ENCODE results near the gene ERN1.

Gene ERN1

DNA sequence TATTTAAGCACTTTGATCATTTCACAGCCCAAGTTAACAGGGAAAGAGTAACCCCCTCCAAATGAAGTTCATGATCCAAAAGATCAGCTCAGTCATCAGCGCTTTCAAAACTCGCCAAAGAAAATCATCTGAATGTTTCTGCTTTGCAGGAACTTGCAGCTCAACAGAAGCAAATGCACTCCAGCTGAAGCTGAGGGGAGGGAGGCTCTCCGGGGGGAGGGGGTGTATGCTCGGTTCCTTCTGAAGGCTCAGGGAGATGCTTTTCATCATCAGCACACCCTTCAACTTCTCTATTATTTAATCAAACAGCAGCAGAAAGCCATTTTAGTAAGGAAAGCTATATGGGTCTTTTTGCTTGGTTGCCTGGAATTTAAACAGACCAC, 24.4 kb upstream of the ERN1 start:
- no peak overlapping the region for H3K4me2 ChIP-seq (ENCODE audit: low read depth, low read length, poor library complexity, severe bottlenecking)

DNA sequence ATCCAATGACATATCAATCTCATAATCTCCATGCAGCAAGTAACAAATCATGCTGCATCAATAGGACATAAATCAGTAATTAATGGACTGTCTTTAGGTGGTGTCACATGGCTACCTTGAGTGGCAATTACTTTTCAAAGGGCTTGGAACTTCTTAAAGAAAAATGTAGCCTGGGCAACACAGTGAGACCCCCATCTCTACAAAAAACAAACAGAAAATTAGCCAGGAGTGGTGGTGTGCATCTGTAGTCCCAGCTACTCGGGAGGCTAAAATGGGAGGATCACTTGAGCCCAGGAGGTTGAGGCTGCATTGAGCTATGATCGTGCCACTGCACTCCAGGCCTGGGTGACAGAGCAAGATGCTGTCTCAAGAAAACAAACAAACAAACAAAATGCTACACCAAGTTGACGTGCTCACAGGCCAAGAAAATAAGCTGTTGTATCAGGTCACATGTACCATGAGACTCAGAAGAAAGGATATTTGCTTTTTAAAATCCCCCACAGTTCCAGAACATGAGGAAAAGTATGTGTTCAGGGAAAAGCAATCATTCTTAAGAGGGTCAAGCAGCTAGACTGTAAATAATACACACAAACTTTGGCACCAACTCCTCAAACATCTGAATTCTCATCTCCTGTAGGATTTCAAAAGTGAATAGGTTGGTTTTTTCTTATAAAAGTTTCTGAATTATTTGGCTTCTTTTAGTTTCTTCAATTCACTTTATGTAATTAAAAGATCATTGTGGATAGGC, 23.8 kb upstream of the ERN1 start:
- Histone ChIP-seq H3K9ac (ENCODE audit: low read depth, low read length, poor library complexity, severe bottlenecking) (no peak overlapping the region), H3K36me3 (ENCODE audit: insufficient read depth, low read length) (peaks cover 22% of the 10 kb centered on the region; the same call in 1 of the 2 replicates), H2AFZ (ENCODE audit: low read length) (no peak overlapping the region), H3K9me2 (replicated peaks; ENCODE audit: low read depth, low read length) (no peaks in the 10 kb centered on the region), H3K27me3 (ENCODE audit: insufficient read depth, low read length, poor library complexity, severe bottlenecking) (no peaks in the 10 kb centered on the region), H3F3A (ENCODE audit: low read depth) (no peaks in the 10 kb centered on the region), H3K9me3 (ENCODE audit: insufficient read depth, low read depth, low read length) (no peaks in the 10 kb centered on the region), H3K4me3 (ENCODE audit: low read length, poor library complexity, severe bottlenecking) (no peak overlapping the region), H3K4me2 (ENCODE audit: low read depth, low read length, poor library complexity, severe bottlenecking) (no peak overlapping the region), H4K20me1 (ENCODE audit: insufficient read depth, low read length, poor library complexity, severe bottlenecking) (no peaks in the 10 kb centered on the region), H3K79me2 (ENCODE audit: insufficient read depth, low read length) (no peaks in the 10 kb centered on the region), H3K4me1 (ENCODE audit: insufficient read depth, low read length, poor library complexity, severe bottlenecking) (no peaks in the 10 kb centered on the region)
- TF ChIP-seq EZH2phosphoT487 (IDR thresholded peaks at IDR 0.05; ENCODE audit: borderline replicate concordance) (no peak), CTCF (conservative IDR thresholded peaks at IDR 0.05; ENCODE audit: low read length) (no peak)

More for the DNA sequence above, 24.4 kb upstream of the ERN1 start:
- Histone ChIP-seq H3K79me2 (ENCODE audit: insufficient read depth, low read length) (no peaks in the 10 kb centered on the region), H4K20me1 (ENCODE audit: insufficient read depth, low read length, poor library complexity, severe bottlenecking) (no peaks in the 10 kb centered on the region), H3K4me1 (ENCODE audit: insufficient read depth, low read length, poor library complexity, severe bottlenecking) (no peaks in the 10 kb centered on the region), H3K9me2 (replicated peaks; ENCODE audit: low read depth, low read length) (no peaks in the 10 kb centered on the region), H3K36me3 (ENCODE audit: insufficient read depth, low read length) (peaks cover 22% of the 10 kb centered on the region; the same call in 1 of the 2 replicates), H3F3A (ENCODE audit: low read depth) (no peaks in the 10 kb centered on the region), H3K4me3 (ENCODE audit: low read length, poor library complexity, severe bottlenecking) (no peak overlapping the region), H2AFZ (ENCODE audit: low read length) (no peak overlapping the region), H3K9ac (ENCODE audit: low read depth, low read length, poor library complexity, severe bottlenecking) (no peak overlapping the region), H3K9me3 (ENCODE audit: insufficient read depth, low read depth, low read length) (no peaks in the 10 kb centered on the region), H3K27me3 (ENCODE audit: insufficient read depth, low read length, poor library complexity, severe bottlenecking) (no peaks in the 10 kb centered on the region)
- TF ChIP-seq CTCF (conservative IDR thresholded peaks at IDR 0.05; ENCODE audit: low read length) (no peak), EZH2phosphoT487 (IDR thresholded peaks at IDR 0.05; ENCODE audit: borderline replicate concordance) (no peak)

DNA sequence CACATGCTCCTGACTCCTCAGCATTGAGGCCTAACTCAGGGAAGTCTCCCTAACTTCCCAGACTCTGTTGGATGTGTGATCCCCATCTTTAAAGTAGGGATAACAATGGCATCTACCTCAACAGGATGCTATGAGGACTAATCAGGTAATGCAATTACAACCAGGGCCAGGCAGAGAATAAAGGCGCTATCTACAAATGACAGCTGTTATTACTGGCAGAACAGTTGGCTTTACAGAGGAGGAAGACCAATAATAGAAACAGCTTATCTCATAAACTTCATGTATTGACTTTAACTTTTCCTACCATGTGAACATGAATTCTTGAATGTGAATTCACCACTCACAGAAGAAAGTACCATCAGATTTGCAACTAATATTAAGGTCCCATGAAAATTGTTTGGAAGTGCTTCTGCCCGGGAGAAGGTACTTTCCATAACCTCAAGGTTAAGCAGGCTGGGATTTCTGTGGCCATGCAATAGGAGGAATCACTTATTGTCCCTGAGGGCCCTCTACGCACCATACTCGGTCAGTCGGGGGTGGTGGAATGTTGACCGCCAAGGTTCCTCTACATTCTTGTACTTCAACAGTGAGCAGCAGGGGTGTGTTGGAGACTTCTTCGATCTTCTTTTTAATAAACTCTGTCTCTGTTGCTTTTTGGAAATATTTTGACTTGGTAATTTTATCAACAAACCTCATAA, 22.6 kb upstream of the ERN1 start:
- Histone ChIP-seq H3K4me1 (ENCODE audit: insufficient read depth, low read length, poor library complexity, severe bottlenecking) (peaks cover 3% of the 10 kb centered on the region), H4K20me1 (ENCODE audit: insufficient read depth, low read length, poor library complexity, severe bottlenecking) (peaks cover 1% of the 10 kb centered on the region), H3K9me2 (replicated peaks; ENCODE audit: low read depth, low read length) (no peaks in the 10 kb centered on the region), H2AFZ (ENCODE audit: low read length) (no peak overlapping the region), H3K4me3 (ENCODE audit: low read length, poor library complexity, severe bottlenecking) (no peak overlapping the region), H3K79me2 (ENCODE audit: insufficient read depth, low read length) (peaks cover 8% of the 10 kb centered on the region), H3K36me3 (ENCODE audit: insufficient read depth, low read length) (peaks cover 22% of the 10 kb centered on the region; the same call in 1 of the 2 replicates), H3F3A (ENCODE audit: low read depth) (no peaks in the 10 kb centered on the region), H3K4me2 (ENCODE audit: low read depth, low read length, poor library complexity, severe bottlenecking) (no peak overlapping the region), H3K9ac (ENCODE audit: low read depth, low read length, poor library complexity, severe bottlenecking) (no peak overlapping the region), H3K9me3 (ENCODE audit: insufficient read depth, low read depth, low read length) (no peaks in the 10 kb centered on the region), H3K27me3 (ENCODE audit: insufficient read depth, low read length, poor library complexity, severe bottlenecking) (no peaks in the 10 kb centered on the region)
- TF ChIP-seq EZH2phosphoT487 (IDR thresholded peaks at IDR 0.05; ENCODE audit: borderline replicate concordance), result no peak
- no peak for TF ChIP-seq CTCF (conservative IDR thresholded peaks at IDR 0.05; ENCODE audit: low read length)
